HPDE6-E6E7 (cell line): ENCODE results near the gene GPR85.
"Not testable (repeated sequence)": the region's sequence is repeated elsewhere in the genome, so short reads cannot be mapped to it uniquely, and the experiment has no call there.

Experiments used
- DNase-seq: peaks from one replicate; pipeline ENCODE4 v3.0.0; 2011; ENCODE audit warnings: missing footprints; ENCODE audit errors: extremely low spot score

GPR85 gene

GRCh38 chr7:113083816-113084495 is 2.7 kb downstream of the GPR85 start:
- DNase-seq = no peak

DNA sequence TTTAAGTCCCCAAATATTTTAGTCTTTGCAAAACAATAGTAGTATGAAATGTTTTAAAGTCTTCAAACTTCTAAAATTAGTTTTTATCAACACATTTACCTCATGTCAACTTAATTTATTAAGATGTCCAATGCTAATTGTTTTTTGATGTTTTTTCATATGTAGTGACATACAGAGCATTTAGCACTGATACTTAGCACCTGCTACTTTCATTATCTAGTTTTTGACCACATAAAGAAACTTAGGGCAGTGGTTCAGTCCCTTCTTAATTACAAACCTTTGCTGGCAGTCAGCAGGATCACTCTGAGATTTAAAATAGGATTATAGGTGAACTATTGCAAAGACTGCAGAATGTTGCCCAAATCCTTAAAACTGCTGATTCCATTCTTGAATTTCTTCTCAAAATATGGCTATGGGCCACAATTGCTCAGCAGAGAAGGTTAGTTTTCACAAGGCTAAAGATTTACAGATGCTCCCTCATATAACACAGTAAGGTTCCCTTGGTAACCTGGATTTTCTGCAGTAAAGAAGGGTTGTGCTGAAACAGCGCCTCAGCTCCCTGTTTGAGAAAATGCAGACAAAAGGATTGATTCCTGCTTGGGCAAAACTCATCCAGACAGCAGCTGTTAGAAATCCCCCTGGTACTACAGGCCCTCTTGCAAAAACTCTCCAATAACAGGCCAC is 3.4 kb downstream of the GPR85 start:
- no peak for DNase-seq

GRCh38 chr7:113078331-113078730 is 8.3 kb downstream of the GPR85 start:
- no peak for DNase-seq

DNA sequence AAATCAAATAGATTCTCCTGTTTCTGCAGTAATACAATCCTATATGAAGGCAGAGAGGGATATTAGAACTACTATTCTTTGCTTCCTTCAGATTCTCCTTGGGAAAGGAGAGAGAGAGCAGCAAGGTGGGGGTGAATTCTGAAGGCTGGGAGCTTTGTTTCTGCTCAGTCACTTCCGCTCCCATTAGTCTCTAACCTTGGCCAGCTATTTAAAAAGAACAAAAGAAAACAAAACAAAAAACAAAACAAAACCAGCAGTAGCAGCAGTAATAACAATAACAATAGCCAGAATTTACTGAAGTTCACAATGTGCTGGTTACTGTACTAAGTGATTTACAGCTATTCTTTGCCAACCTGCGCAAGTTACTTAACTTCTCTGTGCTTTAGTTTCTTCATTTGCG is 9.9 kb downstream of the GPR85 start:
- no peak for DNase-seq

GRCh38 chr7:113071465-113071864 is 15.2 kb downstream of the GPR85 start:
- no peak for DNase-seq

- DNase-seq = no peak
Measured at GRCh38 chr7:113062499-113062898, 24.1 kb downstream of the GPR85 start.

- no peak for DNase-seq
Measured at GRCh38 chr7:113060100-113060499, 26.5 kb downstream of the GPR85 start.

DNA sequence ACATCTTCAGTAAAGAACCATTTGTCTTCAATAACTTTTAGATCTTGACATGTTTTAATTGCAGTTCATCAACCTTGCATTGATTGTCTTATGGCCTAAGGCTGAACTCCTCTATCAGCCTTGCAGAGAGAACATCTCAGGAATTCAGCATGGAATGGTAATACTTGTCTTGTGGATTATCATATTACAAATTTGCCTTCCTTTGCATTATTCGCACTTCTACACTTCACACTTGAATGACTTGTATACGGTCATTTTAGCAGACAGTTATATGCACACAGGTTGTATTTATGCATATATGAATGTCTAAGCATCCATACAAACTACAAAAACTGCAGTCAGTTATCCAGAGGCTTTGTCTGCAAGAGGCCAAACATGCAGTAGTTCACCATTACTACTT is 31.7 kb downstream of the GPR85 start:
- no peak for DNase-seq

GRCh38 chr7:113054272-113054671 is 32.4 kb downstream of the GPR85 start:
- not testable (repeated sequence) for DNase-seq

DNA sequence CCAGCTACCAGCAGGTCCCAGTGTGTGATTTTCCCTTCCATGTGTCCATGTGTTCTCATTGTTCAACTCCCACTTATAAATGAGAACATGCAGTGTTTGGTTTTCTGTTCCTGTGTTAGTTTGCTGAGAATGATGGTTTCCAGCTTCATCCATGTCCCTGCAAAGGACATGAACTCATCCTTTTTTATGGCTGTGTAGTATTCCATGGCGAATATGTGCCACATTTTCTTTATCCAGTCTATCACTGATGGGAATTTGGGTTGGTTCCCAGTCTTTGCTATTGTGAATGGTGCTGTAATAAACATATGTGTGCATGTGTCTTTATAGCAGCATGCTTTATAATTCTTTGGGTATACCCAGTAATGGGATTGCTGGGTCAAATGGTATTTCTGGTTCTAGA is 37.4 kb downstream of the GPR85 start:
- not testable (repeated sequence) for DNase-seq

GRCh38 chr7:113046453-113046852 is 40.2 kb downstream of the GPR85 start:
- no peak for DNase-seq

DNA sequence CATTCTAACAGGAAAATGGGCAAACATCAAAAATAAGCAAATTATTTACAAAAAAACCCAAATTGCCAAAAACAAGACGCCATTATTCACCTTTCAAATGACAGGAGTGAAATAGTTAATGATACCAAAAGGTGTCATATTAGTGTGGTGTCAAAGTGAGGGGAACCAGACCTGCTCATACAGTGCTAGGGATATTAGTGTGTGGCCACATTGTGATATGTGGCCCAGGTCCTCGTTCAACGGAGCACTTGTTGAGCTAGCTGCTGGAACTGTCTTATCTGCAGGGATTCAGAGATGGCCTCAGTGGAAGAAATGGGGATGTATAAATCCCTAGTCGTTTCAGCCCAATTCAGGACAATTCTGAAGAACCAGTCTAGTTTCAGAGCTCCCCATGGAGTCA is 41.2 kb downstream of the GPR85 start:
- no peak for DNase-seq

- no peak for DNase-seq
Measured at GRCh38 chr7:113044394-113044793, 42.2 kb downstream of the GPR85 start.

DNA sequence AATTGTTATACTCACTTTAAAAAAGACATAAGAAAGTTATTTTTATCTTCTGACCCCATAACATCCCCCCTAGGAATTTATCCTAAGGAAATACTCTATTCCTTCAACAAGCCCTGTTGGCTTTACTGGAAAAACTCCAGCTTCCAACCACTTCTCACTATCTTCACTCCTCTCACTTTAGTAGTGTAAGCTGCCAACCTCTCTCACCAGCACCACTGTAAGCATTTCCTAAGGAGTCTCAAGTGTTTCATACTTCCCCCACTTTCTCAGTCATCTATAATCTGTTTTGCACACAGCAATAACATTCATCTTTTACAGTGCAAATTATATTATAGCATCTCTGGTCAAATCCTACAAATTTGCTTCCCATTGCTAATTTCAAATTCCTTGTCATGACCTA is 45.8 kb downstream of the GPR85 start:
- DNase-seq = no peak

GRCh38 chr7:113033959-113034358 is 52.7 kb downstream of the GPR85 start:
- DNase-seq = no peak
